HG03565 (cell line): ENCODE data around the gene OBSCN.
"Not testable (repeated sequence)": the region's sequence is repeated elsewhere in the genome, so short reads cannot be mapped to it uniquely, and the experiment has no call there.

ENCODE experiments used
- ATAC-seq: cut with Tn5 transposase; IDR thresholded peaks from one replicate; pipeline ENCODE4 v1.9.1; 2021; ENCODE audit warnings: mild to moderate bottlenecking, moderate library complexity; ENCODE audit not compliant: unreplicated experiment

Gene OBSCN

DNA sequence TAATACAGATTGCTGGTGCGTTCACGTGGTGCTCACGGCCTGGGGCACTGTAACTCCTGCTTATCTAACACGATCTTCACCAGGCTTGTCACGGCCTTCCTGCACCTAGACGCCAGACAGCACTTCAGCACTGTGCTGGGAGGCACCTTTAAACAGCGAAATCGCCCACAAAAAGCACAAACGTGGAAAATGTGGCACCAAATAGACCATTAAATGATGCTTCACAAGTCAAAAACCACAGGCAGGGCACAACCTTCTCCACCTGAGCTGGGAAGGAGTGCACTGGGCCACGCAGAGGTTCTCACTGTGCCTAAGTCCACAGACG lies 22.2 kb upstream of the OBSCN start:
- no peak for ATAC-seq

DNA sequence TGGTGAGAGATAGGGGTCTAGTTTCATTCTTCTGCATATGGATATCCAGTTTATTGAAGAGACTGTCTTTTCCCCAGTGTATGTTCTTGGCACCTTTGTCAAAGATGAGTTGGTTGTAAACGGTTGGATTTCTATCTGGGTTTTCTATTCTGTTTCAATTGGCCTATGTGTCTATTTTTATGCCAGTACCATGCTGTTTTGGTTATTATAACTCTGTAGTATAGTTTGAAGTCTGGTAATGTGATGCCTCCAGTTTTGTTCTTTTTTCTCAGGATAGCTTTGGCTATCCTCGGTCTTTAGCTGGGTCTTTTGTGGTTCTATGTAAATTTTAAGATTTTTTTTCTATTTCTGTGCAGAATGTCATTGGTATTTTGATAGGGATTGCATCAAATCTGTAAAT lies 19.6 kb upstream of the OBSCN start:
- not testable (repeated sequence) for ATAC-seq

- no peak for ATAC-seq
Observed at GRCh38 chr1:228190182-228190581, 17.7 kb upstream of the OBSCN start.

DNA sequence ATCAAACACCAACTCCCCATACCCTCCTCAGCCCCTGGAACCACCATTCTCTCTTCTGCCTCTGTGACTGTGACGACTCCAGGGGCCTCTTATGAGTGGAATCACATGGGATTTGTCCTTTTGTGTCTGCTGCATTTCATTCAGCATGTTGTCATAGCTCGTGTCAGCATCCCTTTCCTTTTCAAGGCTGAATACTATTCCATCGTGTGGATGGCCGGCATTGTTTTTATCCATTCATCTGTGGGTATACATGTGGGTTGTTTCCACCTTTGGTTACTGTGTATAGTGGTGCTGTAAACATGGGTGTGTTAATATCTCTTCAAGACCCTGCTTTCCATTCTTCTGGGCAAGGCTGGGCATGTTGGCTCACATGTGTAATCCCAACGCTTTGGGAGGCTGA lies 17.1 kb upstream of the OBSCN start:
- no peak for ATAC-seq

DNA sequence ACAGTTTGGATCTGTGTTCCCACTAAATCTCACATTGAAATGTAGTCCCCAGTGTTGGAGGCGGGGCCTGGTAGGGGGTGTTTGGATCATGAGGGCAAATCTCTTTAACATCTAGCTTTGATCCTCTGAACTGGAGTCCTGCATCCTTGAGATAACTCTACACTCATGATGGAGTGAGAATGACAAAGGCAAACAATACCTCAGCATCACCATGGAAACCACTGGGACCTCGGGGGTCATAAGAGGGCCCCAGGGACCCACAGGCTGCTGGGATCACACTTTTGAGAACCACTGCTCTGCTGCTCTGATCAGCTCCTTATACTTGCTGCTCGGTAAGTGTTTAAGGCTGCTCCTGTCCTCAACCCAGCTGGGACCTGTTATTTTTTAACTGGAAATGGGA lies 13.4 kb upstream of the OBSCN start:
- no peak for ATAC-seq

- ATAC-seq: no peak
Observed at GRCh38 chr1:228194921-228195812, 12.7 kb upstream of the OBSCN start.

DNA sequence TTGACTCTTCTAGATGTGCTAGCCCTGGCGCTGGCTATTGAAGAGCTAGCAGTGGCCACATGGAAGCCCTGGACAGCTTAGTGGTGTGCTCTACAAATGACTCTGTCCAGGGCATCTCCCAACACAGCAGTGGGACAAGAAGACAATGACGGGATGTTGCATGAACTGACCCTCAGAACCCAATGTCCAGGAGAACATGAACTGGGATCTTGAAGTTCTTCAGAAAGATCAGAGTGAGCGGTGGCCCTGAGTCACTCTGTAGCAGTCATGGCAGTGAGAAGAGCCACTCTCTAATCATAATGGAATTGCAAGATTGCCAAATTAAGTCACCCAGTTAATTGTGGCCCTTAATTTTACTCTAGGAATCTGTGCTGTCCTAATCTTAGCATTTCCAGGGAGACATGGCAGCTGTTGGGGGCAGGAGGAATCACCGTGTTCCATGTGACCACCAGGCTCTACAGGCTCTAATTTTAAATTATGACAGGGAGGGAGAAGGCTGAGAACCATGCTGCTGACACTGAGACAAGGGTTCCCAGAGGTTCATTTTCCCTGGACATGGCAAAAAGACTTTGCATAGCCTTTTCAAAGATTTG lies 10.2 kb upstream of the OBSCN start:
- ATAC-seq: no peak

- ATAC-seq: no peak
Observed at GRCh38 chr1:228198977-228199590, 8.8 kb upstream of the OBSCN start.

DNA sequence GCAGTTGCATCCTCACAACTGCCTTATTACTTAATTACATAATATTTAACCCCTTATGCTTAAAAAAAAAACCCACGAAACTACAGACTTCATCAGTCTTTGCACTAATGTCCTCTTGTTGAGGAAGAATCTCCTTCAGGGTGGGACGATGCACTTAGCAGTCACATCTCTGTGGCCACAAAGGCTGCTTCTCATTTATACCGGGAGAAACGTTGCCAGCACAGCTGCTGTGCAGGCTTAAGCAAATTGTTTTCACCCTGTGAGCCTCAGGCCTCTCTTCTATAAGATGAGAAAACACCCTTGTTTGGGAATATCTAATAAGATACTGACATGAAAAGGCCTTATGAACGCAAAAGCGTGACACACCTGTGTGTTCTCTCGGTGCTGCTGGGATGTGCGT lies 2.9 kb upstream of the OBSCN start:
- ATAC-seq: no peak

DNA sequence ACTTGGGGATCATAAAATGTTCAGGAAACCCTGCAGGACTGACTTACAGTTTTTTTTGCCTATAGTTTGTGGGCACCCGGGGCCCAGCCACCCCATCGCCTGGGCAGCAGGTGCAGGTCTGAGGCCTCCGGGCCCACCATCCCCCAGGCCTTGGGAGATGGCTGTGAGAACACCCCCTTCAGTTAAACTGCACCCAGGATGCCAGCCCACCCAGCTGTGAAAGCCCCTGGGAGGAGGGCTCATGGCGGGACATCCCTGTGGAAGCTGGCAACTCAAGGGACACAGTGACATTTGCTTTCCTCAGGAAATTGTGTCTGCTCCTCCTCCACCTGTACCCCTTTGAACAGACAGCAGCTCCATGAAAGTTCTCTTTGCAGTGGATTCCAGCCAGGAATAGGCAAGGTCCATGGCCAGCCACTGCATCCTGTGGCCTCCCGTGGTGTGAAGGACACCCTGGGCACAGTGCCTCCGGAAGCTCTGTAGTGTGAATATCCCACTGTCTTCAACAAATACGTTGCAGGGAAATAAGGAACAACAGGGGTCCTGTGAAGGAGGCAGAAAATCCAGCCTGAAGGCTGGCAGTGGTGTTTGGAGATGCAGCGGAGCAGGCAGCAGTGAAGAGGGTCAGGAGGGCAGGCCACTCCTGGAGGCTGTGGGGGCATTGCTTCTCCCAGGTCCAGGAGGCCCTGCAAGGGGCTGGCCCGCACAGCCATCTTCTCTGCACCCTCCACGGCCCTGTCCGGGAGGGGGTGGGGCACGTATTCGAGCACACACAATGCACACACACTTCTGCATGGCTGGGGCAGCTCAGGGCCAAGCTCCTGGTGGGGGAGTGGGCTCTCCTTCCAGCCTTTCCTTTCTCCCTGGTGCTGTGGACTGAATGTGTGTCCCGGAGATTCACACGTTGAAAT lies 2.1 kb upstream of the OBSCN start:
- no peak for ATAC-seq

GRCh38 chr1:228206582-228207351 lies 1.1 kb upstream of the OBSCN start:
- no peak for ATAC-seq

DNA sequence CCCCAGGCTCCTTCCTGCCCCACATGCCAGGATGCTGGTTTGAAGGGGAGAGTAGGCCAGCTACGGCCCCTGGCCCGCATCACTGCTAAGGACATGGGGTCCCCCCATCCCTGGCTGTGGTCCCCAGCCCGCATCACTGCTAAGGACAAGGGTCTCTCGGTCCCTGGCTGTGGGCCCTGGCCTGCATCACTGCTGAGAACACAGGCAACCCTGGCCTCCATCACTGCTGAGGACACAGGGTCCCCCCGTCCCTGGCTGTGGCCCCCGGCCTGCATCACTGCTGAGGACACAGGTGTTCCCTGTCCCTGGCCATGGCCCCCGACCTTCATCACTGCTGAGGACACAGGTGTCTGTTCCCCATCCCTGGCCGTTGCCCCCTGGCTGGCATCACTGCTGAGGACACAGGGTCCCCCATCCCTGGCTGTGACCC lies 448 bp upstream of the OBSCN start:
- no peak for ATAC-seq

DNA sequence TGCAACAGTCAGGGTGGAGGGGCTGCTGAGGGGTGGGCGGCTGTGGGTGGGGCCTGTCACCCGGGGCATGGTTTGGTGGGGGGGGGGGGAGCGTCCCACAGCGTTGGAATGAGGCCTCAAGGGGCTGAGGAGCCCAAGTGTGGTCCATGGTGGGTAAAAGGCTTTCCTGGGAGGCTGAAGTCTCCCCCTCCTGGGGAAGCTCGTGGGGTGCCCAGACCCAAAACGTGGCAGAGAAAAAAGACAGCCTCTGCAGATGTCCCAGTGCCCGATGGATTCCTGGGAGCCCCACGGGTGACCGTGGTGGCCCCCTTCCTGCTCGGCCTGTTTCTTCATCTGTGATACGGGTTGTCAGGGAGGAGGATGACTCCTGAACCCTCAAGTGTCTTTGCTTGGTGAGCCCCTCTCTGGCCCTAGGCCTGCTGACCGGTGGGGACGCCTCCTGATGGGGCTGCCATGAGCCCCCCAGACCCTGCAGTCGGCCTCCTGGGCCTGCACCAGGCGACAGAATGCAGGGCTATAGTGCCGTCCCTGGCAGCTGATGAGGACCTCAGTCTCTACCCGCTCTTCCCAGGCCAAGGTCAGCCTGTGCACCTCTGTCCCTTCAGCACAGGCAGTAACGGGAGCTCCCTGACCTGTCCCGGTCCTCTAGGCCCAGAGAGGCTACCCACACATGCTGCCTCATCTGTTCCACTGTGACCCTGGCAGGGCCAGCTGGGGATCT lies 1.1 kb downstream of the OBSCN start:
- ATAC-seq: no peak

GRCh38 chr1:228209657-228210056 lies 1.8 kb downstream of the OBSCN start:
- no peak for ATAC-seq

DNA sequence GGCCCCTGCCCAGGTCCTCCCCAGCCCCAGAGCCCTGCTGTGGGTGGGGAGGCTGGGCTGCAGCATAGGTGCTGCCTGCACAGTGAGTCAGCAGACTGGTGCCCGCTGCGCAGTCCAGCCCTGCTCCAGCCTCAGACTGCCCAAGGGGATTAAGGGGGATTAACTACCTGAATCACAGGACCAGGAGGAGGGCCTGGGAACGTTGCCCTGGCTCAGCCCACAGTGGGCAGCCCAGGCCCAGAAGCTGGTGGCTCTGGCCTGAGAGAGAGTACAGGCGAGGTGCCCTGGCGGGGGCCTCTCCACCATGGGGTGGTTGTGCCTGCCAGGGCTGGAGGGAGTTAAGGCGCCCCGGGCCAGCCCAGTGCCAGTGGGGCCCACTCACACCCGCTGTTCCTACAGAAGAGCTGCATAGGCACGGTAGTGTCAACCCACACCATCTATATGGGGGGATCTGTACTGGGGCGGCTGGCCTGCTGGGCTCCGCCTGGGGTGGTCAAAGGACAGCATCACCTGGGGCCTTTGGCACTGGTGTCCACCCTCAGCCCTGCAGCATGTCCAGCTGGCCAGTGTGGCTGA lies 2.3 kb downstream of the OBSCN start:
- ATAC-seq: no peak

DNA sequence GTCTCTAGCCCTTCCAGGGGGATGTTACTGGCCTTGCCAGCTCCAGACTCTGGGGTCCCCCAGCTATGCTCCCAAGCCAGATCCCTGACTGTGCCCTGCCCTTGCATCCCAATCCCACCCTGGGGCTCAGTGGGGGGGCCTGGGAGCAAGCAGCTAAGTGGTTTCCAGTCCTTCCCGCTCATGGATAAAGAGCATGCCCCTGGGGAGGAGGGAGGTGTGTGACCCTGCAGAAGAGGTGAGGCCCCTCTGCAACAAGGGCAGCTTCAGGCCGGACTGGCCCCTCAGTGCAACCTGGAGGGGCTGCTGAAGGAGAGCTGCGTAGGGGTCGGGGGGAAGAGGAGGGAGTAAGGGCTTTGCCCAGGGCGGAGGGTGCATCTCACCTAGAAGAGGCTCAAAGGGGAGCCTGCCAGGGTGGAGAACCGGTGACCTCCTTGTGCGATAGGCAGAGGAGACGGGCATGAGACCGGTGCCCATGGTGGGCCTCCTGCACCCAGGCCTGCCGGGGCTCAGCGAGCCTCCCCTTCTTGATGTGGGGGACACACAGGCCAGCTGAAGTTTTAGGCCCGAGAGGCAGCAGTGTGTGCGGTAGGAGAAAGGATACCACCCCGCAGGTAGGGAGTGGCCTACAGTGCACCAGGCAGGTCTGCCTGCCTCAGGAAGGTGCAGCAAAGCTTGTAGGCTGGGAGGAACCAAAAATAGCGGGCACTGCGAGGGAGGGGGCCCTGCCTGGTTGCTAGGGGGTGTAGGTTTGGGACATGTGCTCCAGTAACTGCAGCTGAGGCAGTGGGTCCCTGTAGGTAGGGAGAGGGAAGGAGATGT lies 3.1 kb downstream of the OBSCN start:
- no peak for ATAC-seq

DNA sequence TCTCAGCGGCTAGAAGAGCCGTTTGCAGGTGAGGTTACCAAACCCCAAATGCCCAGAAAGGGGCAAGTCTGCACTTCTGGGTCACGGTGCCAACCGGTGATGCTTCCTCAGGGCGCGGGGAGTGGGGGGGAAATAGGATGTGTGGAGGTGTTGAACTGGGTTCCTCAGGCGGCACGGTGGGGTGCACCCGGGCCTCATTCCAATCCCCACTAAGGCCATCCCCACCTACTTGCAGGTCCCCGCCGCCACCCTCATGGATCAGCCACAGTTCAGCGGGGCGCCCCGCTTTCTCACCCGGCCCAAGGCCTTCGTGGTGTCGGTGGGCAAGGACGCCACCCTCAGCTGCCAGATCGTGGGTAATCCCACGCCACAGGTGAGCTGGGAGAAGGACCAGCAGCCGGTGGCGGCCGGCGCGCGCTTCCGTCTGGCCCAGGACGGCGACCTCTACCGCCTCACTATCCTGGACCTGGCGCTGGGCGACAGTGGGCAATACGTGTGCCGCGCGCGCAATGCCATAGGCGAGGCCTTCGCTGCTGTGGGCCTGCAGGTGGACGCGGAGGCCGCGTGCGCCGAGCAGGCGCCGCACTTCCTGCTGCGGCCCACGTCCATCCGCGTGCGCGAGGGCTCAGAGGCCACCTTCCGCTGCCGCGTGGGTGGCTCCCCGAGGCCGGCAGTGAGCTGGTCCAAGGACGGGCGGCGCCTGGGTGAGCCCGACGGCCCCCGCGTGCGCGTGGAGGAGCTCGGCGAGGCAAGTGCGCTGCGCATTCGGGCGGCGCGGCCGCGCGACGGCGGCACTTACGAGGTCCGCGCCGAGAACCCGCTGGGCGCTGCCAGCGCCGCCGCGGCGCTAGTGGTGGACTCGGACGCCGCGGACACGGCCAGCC lies 3.9 kb downstream of the OBSCN start:
- ATAC-seq: no peak
